Head of caudate nucleus (tissue), 42 donors: ENCODE measurements around the gene SMARCA2.

ENCODE experiments used
- DNase-seq, 42 donors: peaks; one replicate each; pipeline versions ENCODE4 v3.0.0 to v3.0.0-alpha.2; 2020 to 2021; ENCODE audit warnings: mixed read lengths in 7 of 42
- intact Hi-C: fragments of 100-400 bp; cut with DNase I; formaldehyde crosslinking; loops from one replicate; pipeline ENCODE4 v1.15.0; 2022

The SMARCA2 gene

DNA sequence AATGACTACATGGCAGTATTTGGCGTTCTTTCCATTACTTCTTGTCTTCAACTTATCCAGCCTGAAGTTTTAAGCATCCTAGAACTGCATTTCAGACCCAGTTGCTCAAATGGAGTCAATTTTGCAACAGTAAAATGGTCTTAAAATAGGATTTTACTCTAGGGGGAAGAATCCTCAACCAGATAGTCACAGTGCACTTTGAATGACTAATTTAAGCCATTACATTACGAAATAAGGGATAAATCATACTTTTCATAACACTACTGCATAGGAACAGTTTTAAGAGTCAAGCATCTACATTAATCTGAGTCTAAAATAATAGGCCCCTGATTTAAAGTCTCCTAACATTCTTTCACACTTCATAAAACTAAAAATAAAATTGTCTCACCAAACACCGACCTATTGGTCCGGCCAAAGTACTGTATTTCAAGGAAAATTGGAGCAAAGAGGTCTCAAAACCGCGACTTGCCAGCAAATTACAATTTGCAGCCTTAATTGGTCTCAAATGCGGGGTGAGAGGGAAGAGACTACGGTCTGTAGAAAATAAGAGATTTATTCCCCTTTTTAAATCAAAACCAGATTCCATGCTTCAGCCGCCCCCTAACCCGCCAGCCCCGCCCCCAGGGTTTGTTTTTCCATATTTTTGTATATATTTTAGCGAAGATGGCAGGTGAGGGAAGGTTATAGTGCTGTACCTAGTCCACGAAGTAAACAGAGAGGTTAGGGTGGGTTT is 1.2 kb upstream of the SMARCA2 start:
- DNase-seq, result peak in 7 of 42 donors; percentile 8 to 35 (median 17)
- intact Hi-C loops, result loop anchor here (10.0 kb wide), 1 partner anchor 831 kb away; the partner anchor contains the start of gene PUM3

- intact Hi-C loops, result loop anchor here (10.0 kb wide), 1 partner anchor 829 kb away; the partner anchor contains the start of gene PUM3
Measured at GRCh38 chr9:2015581-2016407, 647 bp downstream of the SMARCA2 start.

GRCh38 chr9:2016408-2017330 is 1.5 kb downstream of the SMARCA2 start:
- intact Hi-C loops, result loop anchor here (10.0 kb wide), 1 partner anchor 828 kb away; the partner anchor contains the start of gene PUM3

More at GRCh38 chr9:2015581-2016407, 647 bp downstream of the SMARCA2 start:
- DNase-seq, result peak; percentile 26 to 88 (median 70)

GRCh38 chr9:2017331-2018161 is 2.4 kb downstream of the SMARCA2 start:
- intact Hi-C loops, result loop anchor here (10.0 kb wide), 1 partner anchor 827 kb away; the partner anchor contains the start of gene PUM3
- DNase-seq, result peak; percentile 49 to 91 (median 78)

More at GRCh38 chr9:2016408-2017330, 1.5 kb downstream of the SMARCA2 start:
- peak; percentile 55 to 92 (median 82) for DNase-seq

- intact Hi-C loops, result loop anchor here (10.0 kb wide), 1 partner anchor 827 kb away; the partner anchor contains the start of gene PUM3
- peak in 19 of 42 donors; percentile 10 to 72 (median 43) for DNase-seq
Measured at GRCh38 chr9:2018162-2018643, 3.1 kb downstream of the SMARCA2 start.

DNA sequence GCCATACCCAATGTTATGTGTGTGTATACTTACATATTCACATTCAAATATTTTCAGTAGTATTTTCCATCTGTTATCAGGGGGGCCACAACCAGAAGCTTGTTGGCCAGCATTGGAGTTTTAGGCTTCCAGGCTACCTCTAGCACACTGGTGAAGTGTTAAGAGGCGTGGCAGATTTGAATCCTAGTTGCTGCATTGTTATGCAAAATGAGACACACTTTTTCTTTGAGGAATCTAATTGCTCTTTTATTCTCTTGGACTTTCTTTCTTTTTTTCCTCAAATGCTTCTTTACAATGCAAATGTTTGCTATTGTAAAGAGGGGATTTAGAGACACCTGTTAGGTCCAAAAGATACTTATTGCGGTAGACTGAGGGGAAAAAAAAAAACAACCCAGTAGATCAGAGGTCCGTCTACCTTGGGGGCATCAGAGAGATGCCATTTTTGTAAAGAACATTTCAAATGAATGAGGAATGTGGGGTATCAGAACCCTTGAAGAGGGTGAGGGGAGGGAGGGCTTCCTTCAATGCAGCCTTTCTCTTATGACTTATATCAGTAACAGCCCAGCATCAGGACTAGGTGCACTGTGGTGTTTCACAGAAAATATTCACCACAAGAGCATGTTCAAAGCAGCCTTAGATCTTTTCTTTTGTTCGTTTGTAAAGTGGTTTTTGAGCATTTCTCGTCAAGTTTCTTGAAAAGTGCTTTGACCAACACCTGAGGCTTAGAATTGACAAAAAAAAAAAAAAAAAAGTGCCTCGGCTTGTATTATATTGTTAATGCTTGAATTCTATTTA is 3.8 kb downstream of the SMARCA2 start:
- intact Hi-C loops, result loop anchor here (10.0 kb wide), 1 partner anchor 826 kb away; the partner anchor contains the start of gene PUM3
- DNase-seq, result peak in 1 of 42 donors; percentile 15

- intact Hi-C loops, result loop anchor here (10.0 kb wide), 1 partner anchor 825 kb away; the partner anchor contains the start of gene PUM3
- DNase-seq, result no peak
Measured at GRCh38 chr9:2019723-2020122, 4.6 kb downstream of the SMARCA2 start.

DNA sequence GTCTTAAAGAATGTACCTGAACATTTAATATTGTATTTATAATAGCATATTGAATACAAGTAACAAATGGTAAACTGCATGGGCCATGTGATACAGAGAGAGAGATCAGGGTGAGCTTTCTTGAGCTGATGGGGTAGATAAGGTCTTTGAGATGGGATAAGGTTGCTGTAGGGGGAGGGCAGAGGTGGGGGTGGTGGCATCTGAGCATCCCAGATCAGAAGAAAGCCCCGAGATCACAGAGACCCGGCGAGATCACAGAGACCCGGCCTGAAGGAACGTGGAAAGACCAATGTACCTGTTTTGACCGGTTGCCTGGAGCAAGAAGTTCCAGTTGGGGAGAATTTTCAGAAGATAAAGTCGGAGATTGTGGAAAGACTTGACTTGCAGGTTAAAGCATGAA is 6.6 kb downstream of the SMARCA2 start:
- intact Hi-C loops, result no loop called here
- DNase-seq, result no peak

DNA sequence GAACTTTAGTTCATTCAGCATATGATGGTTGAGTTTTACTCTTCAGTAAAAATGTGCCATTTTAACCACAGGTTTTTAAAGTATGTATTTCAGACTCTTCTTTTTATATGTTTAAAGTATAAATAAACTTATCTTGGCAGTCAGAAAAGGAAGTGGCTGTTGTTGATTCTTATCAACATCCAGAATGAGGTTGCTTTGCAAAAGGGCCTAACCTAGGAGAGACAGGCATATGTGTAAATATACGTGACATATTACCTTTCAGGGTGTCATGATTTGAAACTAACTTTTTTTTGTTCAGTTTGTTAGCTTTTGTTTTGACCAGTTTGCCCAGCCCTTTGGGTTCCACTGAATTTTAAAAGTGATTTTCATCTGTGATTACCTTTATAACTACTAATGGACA is 7.4 kb downstream of the SMARCA2 start:
- DNase-seq, result no peak
- intact Hi-C loops, result no loop called here

GRCh38 chr9:2023042-2023441 is 7.9 kb downstream of the SMARCA2 start:
- intact Hi-C loops, result no loop called here
- no peak for DNase-seq

DNA sequence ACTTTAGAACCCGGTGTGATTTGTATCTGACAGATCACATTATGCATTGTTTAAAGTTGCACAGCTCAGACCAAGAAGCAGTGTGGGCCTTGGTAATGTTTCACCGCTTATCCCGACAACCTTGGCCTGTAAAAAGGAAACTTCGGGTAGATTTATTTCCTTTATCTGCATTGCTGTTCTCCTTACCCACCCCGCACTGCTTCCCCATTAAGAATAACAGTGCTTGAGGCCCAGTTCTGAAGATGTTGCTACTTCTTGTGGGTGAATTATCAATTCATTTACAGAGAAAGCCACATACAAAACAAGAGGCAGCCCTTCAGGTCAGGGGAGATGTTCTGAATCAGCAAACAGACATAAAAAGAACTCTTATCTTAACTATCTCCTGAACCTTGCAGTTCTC is 8.4 kb downstream of the SMARCA2 start:
- intact Hi-C loops, result no loop called here
- no peak for DNase-seq

GRCh38 chr9:2024888-2025782 is 10.0 kb downstream of the SMARCA2 start:
- intact Hi-C loops, result no loop called here
- no peak for DNase-seq

DNA sequence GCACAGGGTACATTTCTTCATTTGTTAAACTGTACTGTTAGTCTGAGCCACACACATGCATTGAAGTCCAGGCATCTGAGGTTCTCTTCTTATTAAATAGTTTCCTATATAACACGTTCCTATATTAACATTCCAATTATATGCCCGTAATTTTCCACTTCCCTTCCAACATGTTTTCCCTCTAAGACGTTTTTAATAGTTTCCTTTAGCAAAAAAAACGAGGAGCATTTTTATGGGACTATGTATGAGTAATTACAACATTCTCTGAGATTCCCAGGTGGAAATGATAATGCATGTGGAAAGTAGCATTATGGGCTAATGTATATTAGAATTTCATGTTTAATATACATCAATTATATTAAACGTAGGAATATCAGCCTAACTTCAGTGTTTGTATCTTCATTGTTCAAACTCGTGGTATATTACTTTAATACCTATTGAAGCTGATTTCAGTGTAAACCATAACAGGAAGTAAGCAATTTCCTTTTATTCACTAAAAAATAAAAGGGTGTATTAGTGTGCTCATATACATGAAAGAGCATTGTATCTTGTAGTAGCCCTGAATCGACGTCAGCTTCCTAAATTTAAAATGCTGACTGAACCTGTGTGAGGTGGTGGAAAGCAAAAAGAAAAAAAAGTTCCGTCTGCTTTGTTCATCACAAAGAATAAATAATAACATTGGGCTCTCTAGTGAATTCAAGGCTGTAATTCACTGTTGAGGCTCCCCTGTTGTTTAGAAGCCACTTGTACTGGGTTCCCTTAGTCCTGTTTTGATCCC is 11.3 kb downstream of the SMARCA2 start:
- no peak for DNase-seq
- intact Hi-C loops, result no loop called here

DNA sequence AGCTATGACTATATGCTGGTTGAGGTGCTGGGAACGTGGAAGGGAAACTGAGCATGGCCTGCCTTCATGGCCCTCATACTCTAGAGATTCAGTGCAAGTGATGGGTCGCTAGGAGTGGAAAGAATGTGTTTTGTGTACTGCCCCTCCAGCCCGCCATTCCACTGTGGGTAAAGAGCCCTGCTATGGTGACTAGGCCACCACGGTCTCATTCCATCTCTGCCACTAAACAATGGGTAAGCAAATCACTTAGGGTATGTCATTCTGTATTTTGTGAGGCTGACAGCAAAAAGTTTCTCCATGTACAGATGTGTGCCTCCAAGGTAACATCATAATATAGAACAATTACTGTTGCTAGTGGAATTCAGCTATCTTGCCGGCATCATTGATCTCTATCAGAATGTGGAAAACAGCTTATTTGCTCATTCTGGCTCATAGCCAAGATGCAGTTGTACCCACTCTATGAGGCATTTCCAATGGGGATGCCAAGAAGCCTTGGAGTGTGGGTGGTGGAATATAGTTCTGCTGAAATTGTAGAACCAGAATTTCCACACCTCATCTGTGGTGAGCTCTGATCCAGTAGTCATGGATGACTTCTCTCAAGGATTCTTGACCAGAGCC is 12.5 kb downstream of the SMARCA2 start:
- intact Hi-C loops, result no loop called here
- no peak for DNase-seq

- intact Hi-C loops, result no loop called here
- DNase-seq, result no peak
Measured at GRCh38 chr9:2028888-2029287, 13.7 kb downstream of the SMARCA2 start.
